Measurements from ENCODE around the gene TAMALIN. TPM values are rescaled to one million over a fixed set of nuclear protein-coding genes. Genes with fewer than 3 reads are reported as not detected.

Gene TAMALIN
- total RNA-seq, 2 experiments from 2014 or later = 26.0 to 26.4 TPM

GRCh38 chr12:52010152-52010622, 3.4 kb downstream of the TAMALIN start:
- POLR2A ChIA-PET = interaction anchor here (1.0 to 5.4 kb wide), 2 partner anchors 12 to 13 kb away, joined by 3 to 74 read pairs; no protein-coding TSS in a partner anchor

GRCh38 chr12:52010692-52011601, 4.2 kb downstream of the TAMALIN start:
- Mint-ChIP-seq H3K27ac (no peak overlapping the region), H3K36me3 (ENCODE audit: low read depth) (peaks cover 24% of the 10 kb centered on the region), H3K9me3 (no peaks in the 10 kb centered on the region), H3K4me3 (no peak overlapping the region), H3K27me3 (peaks cover 4% of the 10 kb centered on the region), H3K4me1 (ENCODE audit: low read depth) (peaks cover 12% of the 10 kb centered on the region)
- intact Hi-C loops (cut with micrococcal nuclease) = no loop called here
- ATAC-seq = no peak
- ChIA-PET POLR2A (interaction anchor here (5.4 kb wide), 1 partner anchor 12 kb away, joined by 74 read pairs; no protein-coding TSS in a partner anchor), CTCF (interaction anchor here (1.0 to 16.6 kb wide), 3 partner anchors 11 to 30 kb away, joined by 3 to 332 read pairs (median 3); no protein-coding TSS in a partner anchor)
- DNase-seq = no peak
- TF ChIP-seq, protein P1, sequence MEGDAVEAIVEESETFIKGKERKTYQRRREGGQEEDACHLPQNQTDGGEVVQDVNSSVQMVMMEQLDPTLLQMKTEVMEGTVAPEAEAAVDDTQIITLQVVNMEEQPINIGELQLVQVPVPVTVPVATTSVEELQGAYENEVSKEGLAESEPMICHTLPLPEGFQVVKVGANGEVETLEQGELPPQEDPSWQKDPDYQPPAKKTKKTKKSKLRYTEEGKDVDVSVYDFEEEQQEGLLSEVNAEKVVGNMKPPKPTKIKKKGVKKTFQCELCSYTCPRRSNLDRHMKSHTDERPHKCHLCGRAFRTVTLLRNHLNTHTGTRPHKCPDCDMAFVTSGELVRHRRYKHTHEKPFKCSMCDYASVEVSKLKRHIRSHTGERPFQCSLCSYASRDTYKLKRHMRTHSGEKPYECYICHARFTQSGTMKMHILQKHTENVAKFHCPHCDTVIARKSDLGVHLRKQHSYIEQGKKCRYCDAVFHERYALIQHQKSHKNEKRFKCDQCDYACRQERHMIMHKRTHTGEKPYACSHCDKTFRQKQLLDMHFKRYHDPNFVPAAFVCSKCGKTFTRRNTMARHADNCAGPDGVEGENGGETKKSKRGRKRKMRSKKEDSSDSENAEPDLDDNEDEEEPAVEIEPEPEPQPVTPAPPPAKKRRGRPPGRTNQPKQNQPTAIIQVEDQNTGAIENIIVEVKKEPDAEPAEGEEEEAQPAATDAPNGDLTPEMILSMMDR (IDR thresholded peaks at IDR 0.05) = no peak

More at GRCh38 chr12:52010152-52010622, 3.4 kb downstream of the TAMALIN start:
- TF ChIP-seq, protein P1 (IDR thresholded peaks at IDR 0.05) = no peak
- H3K36me3 Mint-ChIP-seq (ENCODE audit: low read depth) = peaks cover 24% of the 10 kb centered on the region
- no peak for DNase-seq
- CTCF ChIA-PET = interaction anchor here (1.0 to 16.6 kb wide), 4 partner anchors 12 to 29 kb away, joined by 3 to 332 read pairs (median 4); no protein-coding TSS in a partner anchor
- ATAC-seq = no peak
- intact Hi-C loops (cut with micrococcal nuclease) = no loop called here
- H3K4me1 Mint-ChIP-seq (ENCODE audit: low read depth) = peaks cover 15% of the 10 kb centered on the region
- H3K27ac Mint-ChIP-seq = no peak overlapping the region
- peaks cover 9% of the 10 kb centered on the region for H3K27me3 Mint-ChIP-seq
- no peaks in the 10 kb centered on the region for H3K9me3 Mint-ChIP-seq
- H3K4me3 Mint-ChIP-seq = no peak overlapping the region

DNA sequence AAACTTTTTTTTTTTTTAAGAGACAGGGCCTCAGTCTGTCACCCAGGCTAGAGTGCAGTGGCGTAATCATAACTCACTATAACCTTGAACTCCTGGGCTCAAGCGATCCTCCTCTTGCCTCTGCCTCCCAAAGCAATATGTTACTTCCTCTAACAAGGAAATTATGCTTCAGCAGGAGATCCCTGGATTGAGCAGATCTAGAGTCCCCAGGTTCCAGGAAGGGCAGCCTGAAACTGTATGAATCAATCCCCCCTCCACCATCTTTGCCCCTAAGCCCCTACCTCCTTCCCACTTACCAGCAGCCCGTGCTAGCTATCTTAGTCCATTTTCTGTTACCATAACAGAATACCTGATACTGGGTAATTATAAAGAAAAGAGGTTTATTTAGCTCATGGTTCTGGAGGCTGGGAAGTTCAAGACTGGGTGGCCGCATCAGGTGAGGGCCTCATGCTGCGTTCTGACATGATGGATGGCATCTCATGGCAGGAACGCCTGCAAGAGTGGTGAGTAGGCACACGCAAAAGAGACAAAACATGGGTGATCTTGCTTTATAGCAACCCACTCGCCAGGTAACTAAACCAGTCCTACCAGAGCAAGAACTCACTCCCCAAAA, 5.0 kb downstream of the TAMALIN start:
- no peak for ATAC-seq
- TF ChIP-seq, protein P1 (IDR thresholded peaks at IDR 0.05) = no peak
- no peak overlapping the region for H3K4me3 Mint-ChIP-seq
- no peaks in the 10 kb centered on the region for H3K27me3 Mint-ChIP-seq
- ChIA-PET CTCF (interaction anchor here (0.7 to 16.6 kb wide), 2 partner anchors 10 to 18 kb away, joined by 3 to 332 read pairs; no protein-coding TSS in a partner anchor), POLR2A (no interaction called here)
- intact Hi-C loops (cut with micrococcal nuclease) = no loop called here
- H3K4me1 Mint-ChIP-seq (ENCODE audit: low read depth) = peaks cover 8% of the 10 kb centered on the region
- H3K36me3 Mint-ChIP-seq (ENCODE audit: low read depth) = peaks cover 24% of the 10 kb centered on the region
- H3K9me3 Mint-ChIP-seq = no peaks in the 10 kb centered on the region
- no peak for DNase-seq
- no peak overlapping the region for H3K27ac Mint-ChIP-seq

DNA sequence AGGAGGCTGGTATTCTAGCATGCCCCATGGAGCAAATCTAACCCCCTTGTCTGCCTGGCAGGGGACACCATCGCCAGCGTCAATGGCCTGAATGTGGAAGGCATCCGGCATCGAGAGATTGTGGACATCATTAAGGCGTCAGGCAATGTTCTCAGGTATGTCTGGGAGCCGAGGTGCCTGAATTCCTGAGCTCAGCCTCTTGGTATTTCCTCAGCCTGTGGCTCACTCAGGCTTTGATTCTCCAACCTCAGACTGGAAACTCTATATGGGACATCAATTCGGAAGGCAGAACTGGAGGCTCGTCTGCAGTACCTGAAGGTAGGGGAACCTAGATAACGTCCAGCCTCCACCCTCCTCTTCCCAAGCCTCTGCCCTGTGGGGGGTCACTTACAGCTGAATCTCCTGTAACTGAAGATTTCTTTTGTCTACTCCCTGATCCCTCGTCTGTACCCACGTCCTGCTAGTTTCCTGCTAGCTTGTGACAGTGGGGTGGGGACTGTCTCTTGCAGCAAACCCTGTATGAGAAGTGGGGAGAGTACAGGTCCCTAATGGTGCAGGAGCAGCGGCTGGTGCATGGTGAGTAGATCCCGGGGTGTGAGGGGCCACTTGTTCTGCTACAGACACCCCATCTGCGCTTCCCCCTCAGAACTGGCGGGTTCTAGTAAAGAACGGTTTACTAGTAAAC, 7.0 kb downstream of the TAMALIN start:
- Mint-ChIP-seq H3K9me3 (no peaks in the 10 kb centered on the region), H3K27me3 (no peaks in the 10 kb centered on the region), H3K36me3 (ENCODE audit: low read depth) (peaks cover 24% of the 10 kb centered on the region), H3K4me1 (ENCODE audit: low read depth) (no peaks in the 10 kb centered on the region), H3K4me3 (no peak overlapping the region), H3K27ac (no peak overlapping the region)
- DNase-seq = no peak
- ChIA-PET CTCF (interaction anchor here (1.0 to 16.6 kb wide), 2 partner anchors 8 to 10 kb away, joined by 4 to 332 read pairs; no protein-coding TSS in a partner anchor), POLR2A (interaction anchor here (1.0 to 1.3 kb wide), 2 partner anchors 9 to 18 kb away, joined by 3 read pairs; no protein-coding TSS in a partner anchor)
- ATAC-seq = no peak
- intact Hi-C loops (cut with micrococcal nuclease) = no loop called here
- TF ChIP-seq, protein P1 (IDR thresholded peaks at IDR 0.05) = no peak
